H9 (cell line): ENCODE measurements around the gene PRRX2. TPM values are rescaled to one million over a fixed set of nuclear protein-coding genes. Genes with fewer than 3 reads are reported as not detected.
A peak's percentile ranks its signal among the peaks of the same experiment; 100 is the strongest.

Experiments
- DNase-seq: peaks from one replicate; pipeline ENCODE4 v3.0.0-alpha.2; 2017
- H2AFZ ChIP-seq: one replicate; pipeline ENCODE4 v1.6.1; 2013; ENCODE audit warnings: mild to moderate bottlenecking, low read length, control low read depth, moderate library complexity
- H2AK5ac ChIP-seq: 2 replicates; pipeline ENCODE4 v1.6.1; 2013; ENCODE audit warnings: low read length, control low read depth, mixed read lengths; ENCODE audit not compliant: insufficient read length
- H2BK120ac ChIP-seq: one replicate; pipeline ENCODE4 v1.6.1; 2013; ENCODE audit warnings: low read depth, mild to moderate bottlenecking, low read length, control low read depth, inconsistent platforms; ENCODE audit not compliant: poor library complexity, severe bottlenecking
- H2BK12ac ChIP-seq: 2 replicates; pipeline ENCODE4 v1.6.1; 2013; ENCODE audit warnings: low read length, control low read depth, mixed read lengths, low read depth; ENCODE audit not compliant: insufficient read length
- H2BK15ac ChIP-seq: 2 replicates; pipeline ENCODE4 v1.6.1; 2013; ENCODE audit warnings: low read depth, low read length, control low read depth
- H2BK20ac ChIP-seq: one replicate; pipeline ENCODE4 v1.6.1; 2013; ENCODE audit warnings: low read depth, mild to moderate bottlenecking, low read length, control low read depth, inconsistent platforms; ENCODE audit not compliant: poor library complexity, severe bottlenecking
- H2BK5ac ChIP-seq: 2 replicates; pipeline ENCODE4 v1.6.1; 2013; ENCODE audit warnings: low read length, control low read depth, mixed read lengths; ENCODE audit not compliant: insufficient read length
- H3K14ac ChIP-seq: 2 replicates; pipeline ENCODE4 v1.6.1; 2013; ENCODE audit warnings: low read length, control low read depth; ENCODE audit not compliant: insufficient read depth
- H3K18ac ChIP-seq: 2 replicates; pipeline ENCODE4 v1.6.1; 2013; ENCODE audit warnings: low read depth, mild to moderate bottlenecking, mixed read lengths, low read length, control low read depth; ENCODE audit not compliant: insufficient read length
- H3K23ac ChIP-seq: 2 replicates; pipeline ENCODE4 v1.6.1; 2013; ENCODE audit warnings: low read length, control low read depth, mixed read lengths, low read depth; ENCODE audit not compliant: insufficient read length
- H3K23me2 ChIP-seq: 2 replicates; pipeline ENCODE4 v1.6.1; 2013; ENCODE audit warnings: low read depth, mild to moderate bottlenecking, mixed read lengths, low read length, control low read depth; ENCODE audit not compliant: insufficient read length, poor library complexity, severe bottlenecking
- H3K27ac ChIP-seq: 2 replicates; pipeline ENCODE4 v1.5.1; 2013; ENCODE audit warnings: low read length, control low read depth, mixed read lengths, low read depth; ENCODE audit not compliant: insufficient read length
- H3K27me3 ChIP-seq: 2 replicates; pipeline ENCODE4 v1.6.1; 2013; ENCODE audit warnings: low read length, control low read depth, inconsistent platforms; ENCODE audit not compliant: insufficient read depth
- H3K4ac ChIP-seq: 2 replicates; pipeline ENCODE4 v1.6.1; 2013; ENCODE audit warnings: low read depth, mild to moderate bottlenecking, control low read depth, inconsistent platforms, low read length, moderate library complexity
- H3K4me1 ChIP-seq: 2 replicates; pipeline ENCODE4 v1.6.1; 2013; ENCODE audit warnings: low read length, control low read depth, inconsistent platforms; ENCODE audit not compliant: insufficient read depth
- H3K4me2 ChIP-seq: 2 replicates; pipeline ENCODE4 v1.6.1; 2013; ENCODE audit warnings: low read length, control low read depth, mixed read lengths; ENCODE audit not compliant: insufficient read length, insufficient read depth
- H3K56ac ChIP-seq: 2 replicates; pipeline ENCODE4 v1.6.1; 2013; ENCODE audit warnings: low read depth, mild to moderate bottlenecking, mixed read lengths, low read length, control low read depth; ENCODE audit not compliant: insufficient read length
- H3K79me1 ChIP-seq: 2 replicates; pipeline ENCODE4 v1.6.1; 2013; ENCODE audit warnings: low read depth, mild to moderate bottlenecking, moderate library complexity, low read length, control low read depth, inconsistent platforms; ENCODE audit not compliant: insufficient read depth, poor library complexity, severe bottlenecking
- H3K79me2 ChIP-seq: 2 replicates; pipeline ENCODE4 v1.6.1; 2013; ENCODE audit warnings: low read length, control low read depth, inconsistent platforms; ENCODE audit not compliant: insufficient read depth
- H3K9ac ChIP-seq: 2 replicates; pipeline ENCODE4 v1.6.1; 2013; ENCODE audit warnings: low read length, control low read depth, mixed read lengths; ENCODE audit not compliant: insufficient read length; ENCODE audit errors: extremely low read depth
- H3K9me3 ChIP-seq: one replicate; pipeline ENCODE4 v1.6.1; 2013; ENCODE audit warnings: low read depth, low read length, inconsistent platforms; ENCODE audit not compliant: control insufficient read depth
- H3T11ph ChIP-seq: one replicate; pipeline ENCODE4 v1.6.1; 2013; ENCODE audit warnings: mild to moderate bottlenecking, low read length, control low read depth, inconsistent platforms
- H4K20me1 ChIP-seq: one replicate; pipeline ENCODE4 v1.6.1; 2013; ENCODE audit not compliant: control insufficient read depth, insufficient read length, insufficient read depth
- H4K5ac ChIP-seq: 2 replicates; pipeline ENCODE4 v1.6.1; 2013; ENCODE audit warnings: low read depth, mild to moderate bottlenecking, mixed read lengths, low read length, control low read depth; ENCODE audit not compliant: insufficient read length
- H4K8ac ChIP-seq: replicated peaks from 2 replicates; pipeline ENCODE4 v1.6.1; 2013; ENCODE audit warnings: low read length, control low read depth, mixed read lengths, low read depth; ENCODE audit not compliant: insufficient read length
- H4K91ac ChIP-seq: 2 replicates; pipeline ENCODE4 v1.6.1; 2013; ENCODE audit warnings: low read depth, mild to moderate bottlenecking, moderate library complexity, mixed read lengths, low read length, control low read depth; ENCODE audit not compliant: insufficient read length
- H3K27ac Mint-ChIP-seq, 3 experiments: 2 replicates in 2 of 3; 3 replicates in 1 of 3; pipeline ENCODE4 v1.8.0; 2020 to 2021; ENCODE audit warnings: mixed read lengths in 3 of 3, mild to moderate bottlenecking in 1 of 3, moderate library complexity in 1 of 3
- H3K27me3 Mint-ChIP-seq: 2 replicates; pipeline ENCODE4 v1.8.0; 2021; ENCODE audit warnings: low read depth, mild to moderate bottlenecking, moderate library complexity, mixed read lengths
- H3K36me3 Mint-ChIP-seq, 3 experiments: 2 replicates in 2 of 3; 3 replicates in 1 of 3; pipeline ENCODE4 v1.8.0; 2020 to 2021; ENCODE audit warnings: low read depth in 3 of 3, mixed read lengths in 3 of 3; ENCODE audit not compliant: insufficient read depth in 1 of 3
- H3K4me1 Mint-ChIP-seq, 2 experiments: 2 replicates each; pipeline ENCODE4 v1.8.0; 2020; ENCODE audit warnings: mixed read lengths in 2 of 2
- H3K4me3 Mint-ChIP-seq, 2 experiments: 2 replicates in 1 of 2; 3 replicates in 1 of 2; pipeline ENCODE4 v1.8.0; 2020 to 2021; ENCODE audit warnings: mild to moderate bottlenecking in 2 of 2, mixed read lengths in 2 of 2, moderate library complexity in 1 of 2
- H3K9me3 Mint-ChIP-seq, 2 experiments: 2 replicates in 1 of 2; 3 replicates in 1 of 2; pipeline ENCODE4 v1.8.0; 2020; ENCODE audit warnings: mild to moderate bottlenecking in 2 of 2, mixed read lengths in 2 of 2, moderate library complexity in 1 of 2
- CTCF ChIP-seq: fragments of 200-600 bp; sonication (generic); conservative IDR thresholded peaks from 3 replicates; pipeline ENCODE4 v1.8.0; 2021; ENCODE audit warnings: antibody characterized with exemption, mild to moderate bottlenecking
- WGBS: extraction: QIAGEN DNeasy Blood & Tissue Kit; methylation state at CpG from one replicate; pipeline ENCODE4 v1.1.7; 2013; ENCODE audit warnings: missing lambda C conversion rate, low lambda C conversion rate, mixed read lengths; ENCODE audit not compliant: insufficient read length; ENCODE audit errors: extremely low coverage; 5-methylcytosine and 5-hydroxymethylcytosine counted together
- total RNA-seq: library from RNA; stranded (reverse); gene quantifications from 2 replicates; pipeline ENCODE4 v1.2.1, GENCODE V29; 2021

PRRX2 gene
- total RNA-seq, 1 experiment from 2014 or later, result 3.9 TPM

- no peak overlapping the region for H2BK12ac ChIP-seq
- Mint-ChIP-seq H3K4me3 (no peak overlapping the region), H3K27me3 (peaks cover 9% of the 10 kb centered on the region), H3K36me3 (no peaks in the 10 kb centered on the region), H3K27ac (peak overlapping the region in 1 of 3 experiments; percentile 28; a peak in 1 of 7 replicates), H3K4me1 (peaks cover 7 to 20% of the 10 kb centered on the region in 2 experiments), H3K9me3 (no peaks in the 10 kb centered on the region)
- no peak overlapping the region for H3K14ac ChIP-seq
- no peaks in the 10 kb centered on the region for H4K20me1 ChIP-seq
- H2AK5ac ChIP-seq, result no peak overlapping the region
- no peak overlapping the region for H4K8ac ChIP-seq
- no peaks in the 10 kb centered on the region for H3K23me2 ChIP-seq
- no peak overlapping the region for H3K18ac ChIP-seq
- no peak overlapping the region for H3K56ac ChIP-seq
- H3K4me2 ChIP-seq, result no peak overlapping the region
- no peak overlapping the region for H2BK15ac ChIP-seq
- no peak overlapping the region for H3K23ac ChIP-seq
- no peak overlapping the region for H3K27ac ChIP-seq
- H3T11ph ChIP-seq, result no peak overlapping the region
- H2BK5ac ChIP-seq, result no peak overlapping the region
- H4K5ac ChIP-seq, result no peak overlapping the region
- WGBS, result no CpG with 5 or more reads among the region's 12 CpGs
- no peak overlapping the region for H2BK120ac ChIP-seq
- 0 out of 3 replicates have a peak, but pooled peaks have one; percentile 16 for TF ChIP-seq CTCF
- no peak overlapping the region for H2AFZ ChIP-seq
- no peak overlapping the region for H2BK20ac ChIP-seq
- no peak overlapping the region for H3K4ac ChIP-seq
- no peak overlapping the region for H4K91ac ChIP-seq
- H3K4me1 ChIP-seq, result no peaks in the 10 kb centered on the region
- H3K9ac ChIP-seq, result no peak overlapping the region
- no peaks in the 10 kb centered on the region for H3K79me1 ChIP-seq
- DNase-seq, result no peak
- no peaks in the 10 kb centered on the region for H3K9me3 ChIP-seq
- no peaks in the 10 kb centered on the region for H3K27me3 ChIP-seq
- H3K79me2 ChIP-seq, result no peaks in the 10 kb centered on the region
These were observed 11.5 kb downstream of the PRRX2 start for GRCh38 chr9:129676975-129677374.
